MM.1S (cell line): ENCODE results near the gene BRWD1.

ENCODE experiments used
- DNase-seq: peaks from one replicate; pipeline ENCODE4 v3.0.0-alpha.2; 2015
- H2AFZ ChIP-seq: fragments of 300-600 bp; sonication (generic); 2 replicates; pipeline ENCODE4 v1.6.0; 2016; ENCODE audit warnings: antibody characterized with exemption, low read length
- H3F3A ChIP-seq: fragments of 300-600 bp; sonication (generic); 2 replicates; pipeline ENCODE4 v1.6.1; 2016; ENCODE audit warnings: mild to moderate bottlenecking, antibody characterized with exemption, low read length, moderate library complexity, mixed read lengths; ENCODE audit not compliant: insufficient read depth
- H3K27ac ChIP-seq: fragments of 300-600 bp; sonication (generic); 2 replicates; pipeline ENCODE4 v1.5.1; 2016; ENCODE audit warnings: mild to moderate bottlenecking, low read length
- H3K27me3 ChIP-seq: fragments of 300-600 bp; sonication (generic); replicated peaks from 2 replicates; pipeline ENCODE4 v1.6.0; 2016; ENCODE audit warnings: low read length; ENCODE audit not compliant: insufficient read depth
- H3K36me3 ChIP-seq: fragments of 300-600 bp; sonication (generic); replicated peaks from 2 replicates; pipeline ENCODE4 v1.6.1; 2016; ENCODE audit warnings: mild to moderate bottlenecking, low read length, mixed read lengths; ENCODE audit not compliant: insufficient read depth
- H3K4me1 ChIP-seq: fragments of 300-600 bp; sonication (generic); 2 replicates; pipeline ENCODE4 v1.6.1; 2016; ENCODE audit warnings: low read length, mixed read lengths
- H3K4me2 ChIP-seq: fragments of 300-600 bp; sonication (generic); 2 replicates; pipeline ENCODE4 v1.6.0; 2016; ENCODE audit warnings: low read depth, low read length
- H3K4me3 ChIP-seq: fragments of 300-600 bp; sonication (generic); 2 replicates; pipeline ENCODE4 v1.5.1; 2016; ENCODE audit warnings: low read length, mixed read lengths
- H3K79me2 ChIP-seq: fragments of 300-600 bp; sonication (generic); 2 replicates; pipeline ENCODE4 v1.6.1; 2016; ENCODE audit warnings: mixed run types, low read length, mixed read lengths
- H3K9ac ChIP-seq: fragments of 300-600 bp; sonication (generic); 2 replicates; pipeline ENCODE4 v1.6.1; 2016; ENCODE audit warnings: low read length, mixed read lengths
- H3K9me2 ChIP-seq: fragments of 300-600 bp; sonication (generic); replicated peaks from 2 replicates; pipeline ENCODE4 v1.6.1; 2016; ENCODE audit warnings: mild to moderate bottlenecking, low read length, mixed read lengths; ENCODE audit not compliant: insufficient read depth
- H3K9me3 ChIP-seq: fragments of 300-600 bp; sonication (generic); replicated peaks from 2 replicates; pipeline ENCODE4 v1.6.1; 2016; ENCODE audit warnings: mild to moderate bottlenecking, low read length, mixed read lengths; ENCODE audit not compliant: insufficient read depth
- H4K20me1 ChIP-seq: fragments of 300-600 bp; sonication (generic); 2 replicates; pipeline ENCODE4 v1.6.1; 2016; ENCODE audit warnings: mild to moderate bottlenecking, low read length, moderate library complexity, mixed read lengths; ENCODE audit not compliant: insufficient read depth
- CTCF ChIP-seq: fragments of 300-600 bp; sonication (generic); IDR thresholded peaks from 2 replicates; pipeline ENCODE4 v1.5.1; 2016; ENCODE audit warnings: antibody characterized with exemption, low read length, mixed read lengths
- EZH2 ChIP-seq: fragments of 300-600 bp; sonication (generic); optimal IDR thresholded peaks from 2 replicates; pipeline ENCODE3; 2017; ENCODE audit warnings: low read depth, mild to moderate bottlenecking, antibody characterized with exemption, low read length, mixed read lengths
- EZH2phosphoT487 ChIP-seq: fragments of 300-600 bp; sonication (generic); IDR thresholded peaks from 2 replicates; pipeline ENCODE4 v1.6.1; 2018; ENCODE audit warnings: antibody characterized with exemption, low read length

Gene BRWD1

GRCh38 chr21:39326607-39327307 is 13.3 kb upstream of the BRWD1 start:
- Histone ChIP-seq H2AFZ (no peak overlapping the region), H3K36me3 (no peaks in the 10 kb centered on the region), H3K9me2 (no peaks in the 10 kb centered on the region), H3K79me2 (no peaks in the 10 kb centered on the region), H3K4me3 (no peak overlapping the region), H4K20me1 (no peaks in the 10 kb centered on the region), H3F3A (no peaks in the 10 kb centered on the region), H3K4me2 (no peak overlapping the region), H3K27me3 (no peaks in the 10 kb centered on the region), H3K9me3 (no peaks in the 10 kb centered on the region), H3K9ac (no peak overlapping the region), H3K27ac (no peak overlapping the region), H3K4me1 (no peaks in the 10 kb centered on the region)
- DNase-seq = no peak
- no peak for TF ChIP-seq EZH2
- TF ChIP-seq CTCF = no peak
- no peak for TF ChIP-seq EZH2phosphoT487

DNA sequence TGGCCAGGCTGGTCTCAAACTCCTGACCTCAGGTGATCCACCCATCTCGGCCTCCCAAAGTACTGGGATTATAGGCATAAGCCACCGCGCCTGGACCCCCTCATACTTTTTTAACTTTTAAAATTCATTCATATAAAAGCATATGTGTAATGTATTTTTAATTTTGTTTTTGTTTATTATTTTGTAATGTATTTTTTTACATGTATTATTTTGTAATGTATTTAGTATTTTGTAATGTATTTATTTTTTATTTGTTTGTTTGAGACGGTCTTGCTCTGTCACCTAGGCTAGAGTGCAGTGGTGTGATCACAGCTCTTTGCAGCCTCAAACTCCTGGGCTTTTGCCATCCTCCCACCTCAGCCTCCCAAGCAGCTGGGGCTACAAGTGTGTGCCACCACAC is 12.0 kb upstream of the BRWD1 start:
- H4K20me1 ChIP-seq = no peaks in the 10 kb centered on the region
- H3K4me1 ChIP-seq = no peaks in the 10 kb centered on the region

GRCh38 chr21:39321424-39321823 is 8.0 kb upstream of the BRWD1 start:
- Histone ChIP-seq H3F3A (no peaks in the 10 kb centered on the region), H3K4me2 (no peak overlapping the region), H3K4me1 (no peaks in the 10 kb centered on the region), H3K27ac (no peak overlapping the region), H3K79me2 (no peaks in the 10 kb centered on the region), H3K9me2 (no peaks in the 10 kb centered on the region), H3K9ac (no peak overlapping the region), H3K27me3 (no peaks in the 10 kb centered on the region), H4K20me1 (no peaks in the 10 kb centered on the region), H3K9me3 (no peaks in the 10 kb centered on the region), H2AFZ (no peak overlapping the region), H3K36me3 (no peaks in the 10 kb centered on the region), H3K4me3 (no peak overlapping the region)
- DNase-seq = no peak
- TF ChIP-seq CTCF (no peak), EZH2phosphoT487 (no peak), EZH2 (no peak)

More for the DNA sequence above, 12.0 kb upstream of the BRWD1 start:
- Histone ChIP-seq H3K4me3 (no peak overlapping the region), H3F3A (no peaks in the 10 kb centered on the region), H2AFZ (no peak overlapping the region), H3K9ac (no peak overlapping the region), H3K27me3 (no peaks in the 10 kb centered on the region), H3K79me2 (no peaks in the 10 kb centered on the region), H3K36me3 (no peaks in the 10 kb centered on the region), H3K9me2 (no peaks in the 10 kb centered on the region), H3K27ac (no peak overlapping the region), H3K9me3 (no peaks in the 10 kb centered on the region), H3K4me2 (no peak overlapping the region)
- no peak for TF ChIP-seq EZH2
- TF ChIP-seq CTCF = no peak
- no peak for TF ChIP-seq EZH2phosphoT487
- DNase-seq = no peak
